ENCODE results near the gene TRAF4.

The TRAF4 gene, protein sequence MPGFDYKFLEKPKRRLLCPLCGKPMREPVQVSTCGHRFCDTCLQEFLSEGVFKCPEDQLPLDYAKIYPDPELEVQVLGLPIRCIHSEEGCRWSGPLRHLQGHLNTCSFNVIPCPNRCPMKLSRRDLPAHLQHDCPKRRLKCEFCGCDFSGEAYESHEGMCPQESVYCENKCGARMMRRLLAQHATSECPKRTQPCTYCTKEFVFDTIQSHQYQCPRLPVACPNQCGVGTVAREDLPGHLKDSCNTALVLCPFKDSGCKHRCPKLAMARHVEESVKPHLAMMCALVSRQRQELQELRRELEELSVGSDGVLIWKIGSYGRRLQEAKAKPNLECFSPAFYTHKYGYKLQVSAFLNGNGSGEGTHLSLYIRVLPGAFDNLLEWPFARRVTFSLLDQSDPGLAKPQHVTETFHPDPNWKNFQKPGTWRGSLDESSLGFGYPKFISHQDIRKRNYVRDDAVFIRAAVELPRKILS

DNA sequence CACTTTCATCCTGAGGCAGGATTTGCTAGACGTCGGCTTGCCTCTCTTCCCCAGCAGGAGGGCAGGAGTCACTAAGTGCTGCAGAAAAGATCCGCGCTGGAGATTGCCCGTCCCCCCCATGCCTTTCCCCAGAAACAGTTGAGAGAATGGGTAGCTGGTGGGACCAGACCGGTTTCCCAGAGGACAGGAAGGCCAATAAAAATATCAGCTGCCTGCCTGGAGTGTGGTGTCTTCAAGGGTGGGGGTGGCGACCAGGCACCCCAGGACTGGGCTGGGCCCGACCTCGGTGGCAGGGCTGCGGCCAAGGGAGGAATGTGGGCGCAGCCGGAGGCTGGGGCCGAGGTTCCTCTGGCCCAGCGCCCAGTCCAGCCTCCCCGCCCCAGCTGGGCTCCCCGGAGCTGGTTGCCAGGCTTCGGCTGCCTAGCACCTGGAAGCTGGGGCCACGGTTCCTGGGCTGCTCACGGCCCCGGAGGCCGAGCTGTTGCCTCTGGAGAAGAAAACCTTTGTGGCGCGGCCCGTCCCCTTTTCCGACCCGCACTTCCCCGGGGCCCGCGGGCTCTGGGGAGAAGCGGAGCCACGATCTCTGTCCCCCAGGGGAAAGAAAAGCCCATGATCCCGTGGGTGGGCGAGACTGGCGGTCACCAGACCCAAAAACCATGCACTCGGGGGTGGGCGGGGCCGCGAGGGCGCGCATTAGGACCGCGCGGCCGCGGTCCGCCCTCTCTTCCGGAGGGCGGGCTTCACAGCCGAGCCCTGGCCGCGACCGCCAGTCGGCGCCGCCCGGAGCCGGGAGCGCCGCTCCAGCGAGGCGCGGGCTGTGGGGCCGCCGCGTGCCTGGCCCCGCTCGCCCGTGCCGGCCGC, at the start of gene TRAF4:
Gene TRAF4, plus strand, starts transcription at position 769 of the 861 bp plus-strand sequence. CDS start 102 bp downstream, outside the sequence.
- DNase-seq, result peak; percentile 91

DNA sequence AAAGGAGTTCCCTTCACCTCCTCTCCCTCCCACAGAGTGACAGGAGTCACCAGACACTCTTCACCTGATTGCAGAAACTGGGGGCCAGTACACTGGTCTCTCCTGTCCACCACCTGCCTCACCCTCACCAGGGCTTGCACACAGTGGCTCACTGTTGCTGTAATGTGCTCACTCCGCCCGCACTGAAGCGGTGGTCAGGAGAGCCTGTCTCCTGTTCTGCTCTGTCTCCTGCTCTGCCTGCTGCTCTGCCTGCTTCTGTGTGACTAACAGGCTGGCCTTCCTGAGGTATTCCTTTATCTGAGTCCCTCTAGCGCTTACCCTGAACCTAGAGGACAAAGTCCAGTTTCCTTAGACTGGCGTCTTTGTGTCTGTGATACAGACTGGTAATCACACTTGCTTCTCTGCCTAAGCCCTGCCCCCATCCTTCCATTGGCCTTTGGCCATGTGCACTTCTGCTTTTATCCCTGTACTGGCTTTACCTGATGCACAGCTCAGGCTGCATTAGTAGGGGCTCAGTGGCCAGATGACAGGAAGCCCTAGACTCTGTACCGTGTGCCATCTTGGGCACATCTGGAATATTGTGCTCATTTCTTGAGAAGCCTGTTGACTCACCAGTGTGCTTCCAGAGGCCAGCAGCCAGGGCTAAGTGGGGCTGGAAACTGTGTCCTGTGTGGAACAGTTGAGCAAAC, 45.4 kb upstream of the TRAF4 start:
- no peak for DNase-seq

DNA sequence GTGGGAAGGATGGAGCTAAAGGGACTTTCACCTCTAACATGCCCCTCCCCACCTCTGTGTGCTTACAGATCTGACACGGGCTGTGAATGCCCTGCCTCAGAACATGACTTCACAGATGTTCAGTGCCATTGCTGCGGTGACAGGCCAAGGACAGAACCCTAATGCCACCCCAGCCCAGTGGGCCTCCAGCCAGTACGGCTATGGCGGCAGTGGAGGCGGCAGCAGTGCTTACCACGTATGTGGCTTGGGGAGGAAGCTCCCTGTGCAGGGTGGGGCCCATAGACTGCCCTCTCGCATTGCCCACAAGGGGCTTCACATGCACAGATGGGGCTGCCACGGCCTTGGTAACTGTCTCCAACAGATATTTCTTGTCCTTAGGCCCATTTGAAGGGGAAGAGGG, 43.5 kb upstream of the TRAF4 start:
- DNase-seq, result no peak

DNA sequence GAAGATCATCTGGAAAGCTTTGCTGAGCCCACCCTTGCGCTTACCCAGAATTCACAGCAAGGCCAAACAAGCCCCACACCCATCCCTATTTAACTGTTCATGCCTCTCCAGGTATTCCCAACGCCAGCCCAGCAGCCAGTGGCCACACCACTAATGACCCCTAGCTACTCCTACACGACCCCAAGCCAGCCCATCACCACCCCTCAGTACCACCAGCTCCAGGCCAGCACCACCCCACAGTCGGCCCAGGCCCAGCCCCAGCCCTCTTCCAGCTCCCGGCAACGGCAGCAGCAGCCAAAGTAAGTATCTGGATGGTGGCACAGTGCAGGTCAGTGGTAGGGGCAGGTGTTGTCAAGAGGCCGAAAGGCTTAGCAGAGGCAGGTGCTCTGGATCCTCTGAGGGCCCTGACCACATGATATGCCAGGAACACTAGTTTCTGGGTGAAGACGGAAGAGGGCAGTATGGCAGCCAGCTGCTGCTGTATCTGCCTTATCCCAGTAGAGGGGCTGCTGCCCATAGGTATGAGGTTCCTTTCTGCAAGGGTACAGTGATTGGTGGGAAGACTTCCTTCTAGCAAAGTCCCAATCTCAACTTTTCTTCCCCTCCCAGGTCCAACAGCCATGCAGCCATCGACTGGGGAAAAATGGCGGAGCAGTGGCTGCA, 42.9 kb upstream of the TRAF4 start:
- no peak for DNase-seq

DNA sequence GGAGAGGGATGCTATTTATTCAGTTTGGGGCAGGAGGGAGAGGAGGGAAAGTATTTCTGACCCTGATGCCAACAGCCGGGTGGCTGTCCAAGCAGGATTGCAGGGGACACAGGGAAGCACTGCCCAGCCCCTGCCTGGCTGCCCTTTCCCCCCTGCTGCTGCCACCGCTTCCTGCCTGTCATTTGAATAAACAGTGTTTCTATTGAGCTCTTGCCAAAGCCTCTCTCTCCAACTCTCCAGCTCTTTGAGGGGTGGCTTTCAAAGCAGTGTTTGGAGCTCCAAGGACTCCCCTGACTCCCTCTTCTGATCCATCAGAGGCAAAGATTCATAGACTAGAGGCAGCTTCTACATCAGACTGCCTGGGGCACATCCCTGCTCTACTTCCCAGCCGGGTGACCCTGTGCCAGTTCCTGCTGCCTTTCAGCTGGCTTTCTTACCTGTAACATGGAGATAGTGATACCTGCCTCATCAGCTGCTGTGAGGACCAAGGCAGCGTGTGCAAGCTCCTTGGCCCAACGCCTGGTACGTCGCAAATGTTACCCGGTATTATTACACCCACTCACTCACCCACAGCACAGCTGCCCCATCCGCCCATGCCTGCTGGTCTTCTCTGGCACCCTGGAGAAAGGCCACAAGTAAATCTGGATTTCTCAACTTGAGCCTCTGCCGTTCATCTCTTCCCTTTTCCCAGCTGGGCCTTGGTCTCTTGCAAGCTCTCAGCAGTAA, 41.6 kb upstream of the TRAF4 start:
- no peak for DNase-seq

DNA sequence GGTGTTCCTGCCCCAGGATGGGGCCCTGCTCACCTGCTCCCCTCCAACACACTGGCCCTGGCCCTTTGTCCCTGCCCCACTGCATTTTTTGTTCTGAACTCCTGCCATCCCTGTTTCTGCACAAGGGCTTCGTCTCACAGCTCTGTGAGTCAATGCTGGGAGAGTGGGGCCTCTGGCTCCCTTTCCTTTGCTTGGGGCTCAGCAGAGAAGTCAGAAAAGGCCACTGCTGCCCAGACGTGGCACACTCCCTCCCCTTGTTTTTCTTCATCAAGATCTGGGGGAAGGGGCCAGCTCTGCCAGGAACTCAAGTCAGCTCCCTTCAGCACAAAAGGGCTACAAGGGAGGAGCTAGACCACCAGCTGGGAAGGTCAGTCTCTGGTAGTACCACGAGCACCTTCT, 41.1 kb upstream of the TRAF4 start:
- no peak for DNase-seq

DNA sequence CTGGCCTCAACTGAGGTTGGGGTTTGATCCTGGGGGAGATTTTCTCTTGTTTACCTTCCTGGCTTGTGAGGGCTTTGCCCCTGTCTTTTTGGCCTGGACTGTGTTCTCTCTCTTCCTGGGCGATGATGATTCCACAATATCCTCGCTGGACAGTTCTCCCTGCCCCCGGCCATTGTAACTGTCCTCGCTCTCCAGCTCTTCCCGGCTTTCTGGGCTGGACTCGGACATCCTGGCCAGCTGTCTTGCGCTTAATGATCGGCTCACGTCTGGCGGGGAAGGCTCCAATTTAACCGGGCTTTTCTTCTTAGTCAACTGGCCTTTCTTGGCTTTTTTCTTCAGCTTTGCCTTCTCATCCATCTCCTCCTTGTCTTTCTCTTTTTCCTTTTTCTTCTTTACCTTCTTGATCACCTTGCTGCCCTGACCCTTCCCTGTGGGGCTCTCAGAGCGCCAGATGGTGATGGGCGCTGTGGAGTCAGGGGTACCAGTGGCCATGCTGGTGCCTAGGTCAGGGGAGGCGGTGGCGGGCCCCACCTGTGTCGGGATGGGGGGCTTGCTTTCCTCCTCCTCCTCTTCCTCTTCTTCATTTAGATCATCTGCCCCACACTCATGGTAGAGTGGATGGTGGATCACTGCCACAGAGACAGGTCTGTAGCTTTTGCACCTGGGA, 40.1 kb upstream of the TRAF4 start:
- DNase-seq, result no peak

DNA sequence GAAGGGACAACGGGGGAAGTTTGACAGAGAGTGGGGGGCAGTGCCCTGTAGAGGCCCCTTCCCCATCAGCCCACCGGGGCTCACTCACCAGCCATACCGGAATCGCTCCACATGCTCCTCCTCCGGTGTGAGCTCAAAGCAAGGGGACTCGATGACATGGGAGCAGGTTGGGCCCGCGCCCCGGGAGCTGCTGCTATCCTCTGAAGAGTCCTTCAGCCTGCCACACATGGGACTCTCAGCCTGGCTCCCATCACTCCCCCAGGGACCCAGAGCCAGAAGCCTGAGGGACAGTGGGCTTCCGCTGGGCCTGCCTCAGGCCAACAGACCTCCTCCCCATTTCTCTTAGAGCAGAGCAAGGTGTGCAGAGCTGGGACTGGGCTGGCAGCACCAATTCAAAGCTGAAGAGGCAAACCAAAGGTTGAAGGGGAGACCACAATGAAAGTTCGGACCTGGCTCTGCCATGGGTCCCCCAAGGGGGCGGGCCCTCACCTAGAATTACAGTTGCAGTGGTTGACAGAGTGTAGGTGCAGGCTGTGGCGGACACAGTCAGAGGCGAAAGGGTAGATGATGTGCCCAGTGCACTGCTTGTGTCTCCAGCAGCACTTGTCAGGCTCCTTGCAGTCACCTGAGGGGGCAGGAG, 39.5 kb upstream of the TRAF4 start:
- DNase-seq, result no peak

DNA sequence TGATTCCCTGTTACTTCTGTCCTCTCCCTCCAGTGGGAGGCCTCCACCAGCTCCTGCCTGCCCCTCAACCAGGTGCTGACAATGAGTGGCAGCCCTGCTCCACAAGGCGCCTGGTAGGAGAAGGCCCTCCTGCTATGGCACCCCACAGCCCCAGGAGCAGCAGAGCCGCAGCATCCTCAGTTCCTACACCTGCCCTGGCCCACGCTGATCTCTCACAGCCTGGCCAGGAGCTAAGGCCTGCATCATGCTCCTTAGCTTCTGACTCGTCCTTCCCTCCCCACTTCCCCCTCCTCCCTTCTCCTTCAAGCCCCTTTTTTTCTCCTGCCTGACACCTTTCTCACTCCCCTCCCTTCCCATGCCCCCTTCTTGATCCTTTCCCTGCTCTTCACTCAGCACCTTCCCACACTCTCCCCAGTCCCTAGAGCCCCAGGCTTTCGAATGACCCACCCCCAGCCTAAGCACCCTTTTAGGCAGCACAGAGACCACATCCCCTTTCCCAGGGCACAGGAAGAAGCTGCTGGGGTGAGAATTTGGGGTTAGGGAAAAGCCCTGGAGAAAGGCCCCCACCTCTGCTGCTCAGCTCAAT, 38.6 kb upstream of the TRAF4 start:
- no peak for DNase-seq

DNA sequence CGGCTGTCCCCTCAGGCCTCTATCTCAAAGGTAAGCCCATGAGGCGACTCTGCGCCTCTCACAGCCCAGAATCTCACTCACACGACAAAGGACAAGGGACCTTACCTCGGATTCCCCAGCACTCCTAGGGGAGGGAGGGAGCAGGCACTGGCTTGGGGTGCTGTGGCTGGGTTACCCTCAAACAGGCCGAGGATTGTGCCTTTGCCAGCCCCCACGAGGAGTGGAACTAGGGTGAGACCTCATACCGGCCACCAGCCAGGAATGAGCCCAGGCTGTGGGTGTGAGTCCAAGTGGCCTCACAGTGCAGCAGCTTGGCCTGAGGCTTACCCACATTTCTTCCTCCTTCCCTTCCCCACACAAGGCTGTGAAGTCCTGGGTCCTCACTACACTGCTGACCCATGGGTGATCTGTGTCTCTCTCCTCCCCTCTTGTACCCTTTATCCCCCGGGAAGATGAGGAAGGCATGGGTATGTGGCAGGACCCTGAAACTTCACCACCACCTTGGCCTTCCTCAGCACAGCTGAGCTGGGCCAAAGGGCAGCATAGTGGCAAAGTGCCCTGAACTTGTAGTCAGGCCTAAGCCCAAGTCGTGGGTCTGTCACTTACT, 38.0 kb upstream of the TRAF4 start:
- DNase-seq, result no peak

DNA sequence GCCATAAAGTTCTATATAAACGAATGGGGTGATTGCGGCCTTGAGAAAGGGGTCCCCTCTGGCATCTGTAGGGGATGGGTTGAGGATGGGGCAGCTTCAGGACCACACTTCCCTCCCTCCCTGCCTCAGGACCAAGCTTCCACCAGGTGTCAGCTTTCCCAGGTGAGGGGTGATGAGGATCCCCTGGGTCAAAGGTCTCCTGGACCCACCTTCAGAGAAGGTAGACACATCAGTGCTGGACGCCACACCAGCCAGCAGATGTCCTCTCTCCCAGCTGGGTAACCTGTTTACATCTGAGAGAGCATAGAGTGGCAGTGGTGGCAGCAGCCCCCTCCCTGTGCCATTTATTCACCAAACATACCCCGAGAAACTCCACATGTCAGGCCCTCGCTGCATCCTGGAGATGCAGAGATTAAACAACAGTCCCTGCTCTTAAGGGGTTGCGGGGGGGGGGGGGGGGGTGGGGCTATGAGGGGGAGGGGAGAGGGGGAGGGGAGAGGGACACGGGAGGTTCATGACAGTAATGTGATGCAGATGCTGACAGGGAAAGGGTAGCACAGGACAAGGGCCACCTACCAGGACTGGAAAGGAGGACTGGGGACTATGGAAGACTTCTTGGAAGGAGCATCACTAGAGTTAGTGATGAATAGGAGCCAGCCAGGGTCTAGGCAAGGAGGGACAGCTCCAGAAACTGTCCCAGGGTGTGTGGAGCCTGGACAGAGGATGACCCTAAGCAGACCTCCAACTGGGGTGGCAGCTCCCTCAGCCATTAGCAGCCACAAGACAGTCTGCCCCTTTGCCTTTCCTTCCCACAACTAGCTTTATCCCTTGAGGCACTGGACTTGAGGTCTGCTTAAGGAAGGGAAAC, 37.1 kb upstream of the TRAF4 start:
- no peak for DNase-seq

DNA sequence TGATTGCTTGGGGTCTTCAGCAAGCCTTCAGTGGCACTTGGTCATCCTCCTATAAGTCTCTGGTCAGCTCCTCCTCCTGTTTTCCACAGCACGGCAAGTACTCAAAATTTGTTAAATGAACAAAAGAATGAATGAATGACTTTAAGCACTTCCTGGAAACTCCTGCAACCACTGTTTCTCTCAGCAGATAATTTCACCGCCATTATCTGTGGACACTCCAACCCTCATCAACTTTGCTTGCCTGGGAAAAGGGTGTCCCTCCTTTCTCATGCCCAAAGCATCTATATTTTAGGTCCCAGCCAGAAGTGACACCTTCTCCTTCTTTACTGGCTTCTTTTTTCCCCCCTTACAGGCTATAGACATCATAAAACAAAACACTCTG, 36.5 kb upstream of the TRAF4 start:
- no peak for DNase-seq

DNA sequence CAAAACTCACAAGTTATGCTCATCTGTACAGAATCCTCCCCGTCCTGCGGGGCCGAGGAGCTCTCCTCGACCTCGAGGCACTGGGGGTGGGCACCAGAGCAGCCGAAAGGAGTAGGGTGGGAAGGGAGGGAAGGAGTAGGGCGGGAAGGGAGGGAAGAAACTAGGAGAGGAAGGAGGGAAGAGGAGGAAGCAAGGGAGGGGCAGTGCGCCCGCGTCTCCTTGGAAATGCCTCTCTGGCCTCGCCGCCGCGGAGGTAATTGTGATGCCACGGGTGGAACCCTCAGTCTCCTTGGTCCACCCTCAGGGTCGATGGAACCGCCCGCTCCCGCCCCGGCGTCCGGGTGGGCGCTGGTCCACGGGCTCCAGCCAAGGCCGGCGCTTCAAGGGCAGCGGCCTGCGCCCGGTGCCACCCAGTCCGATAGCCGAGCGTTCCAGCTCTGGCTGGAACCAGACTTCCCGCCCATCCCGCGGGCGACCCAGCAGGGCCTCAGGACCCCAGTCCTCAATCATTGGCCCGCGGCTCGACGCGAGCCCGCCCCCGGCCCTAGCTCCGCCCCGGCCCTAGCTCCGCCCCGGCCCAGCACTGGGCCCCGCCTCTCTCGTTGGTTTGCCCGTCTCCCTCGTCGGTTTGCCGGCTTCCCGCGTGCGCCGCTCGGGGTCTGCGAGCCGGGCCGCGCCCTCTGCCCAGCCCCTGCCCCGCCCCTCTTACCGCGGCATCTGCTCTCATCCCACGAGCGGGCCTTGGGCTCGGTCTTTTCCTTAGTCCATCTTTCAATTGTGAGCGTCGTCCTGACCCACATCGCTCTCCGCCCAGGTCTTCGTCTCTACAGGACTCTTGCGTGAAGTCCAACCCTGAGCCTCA, 32.7 kb upstream of the TRAF4 start:
- DNase-seq, result peak; percentile 77

DNA sequence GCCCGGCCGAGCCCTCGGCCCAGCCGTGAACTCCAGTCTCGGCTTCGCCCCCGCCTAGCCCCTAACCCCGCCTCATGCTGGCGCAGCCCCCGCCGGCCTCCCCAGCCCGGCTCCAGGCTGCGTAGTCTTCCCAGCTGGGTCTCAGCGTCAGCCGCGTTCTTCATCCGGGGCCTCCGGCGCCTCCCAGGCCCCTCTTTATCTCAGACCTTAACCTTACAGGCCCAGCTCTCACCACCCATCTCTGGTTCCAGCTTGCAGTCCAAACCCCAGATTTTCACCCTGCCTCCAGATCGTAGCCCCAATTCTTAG, 32.1 kb upstream of the TRAF4 start, which contains the start of gene PROCA1:
Gene PROCA1, minus strand, starts transcription at position 166 of the 309 bp plus-strand sequence. CDS start 228 bp downstream, outside the sequence.
- no peak for DNase-seq

DNA sequence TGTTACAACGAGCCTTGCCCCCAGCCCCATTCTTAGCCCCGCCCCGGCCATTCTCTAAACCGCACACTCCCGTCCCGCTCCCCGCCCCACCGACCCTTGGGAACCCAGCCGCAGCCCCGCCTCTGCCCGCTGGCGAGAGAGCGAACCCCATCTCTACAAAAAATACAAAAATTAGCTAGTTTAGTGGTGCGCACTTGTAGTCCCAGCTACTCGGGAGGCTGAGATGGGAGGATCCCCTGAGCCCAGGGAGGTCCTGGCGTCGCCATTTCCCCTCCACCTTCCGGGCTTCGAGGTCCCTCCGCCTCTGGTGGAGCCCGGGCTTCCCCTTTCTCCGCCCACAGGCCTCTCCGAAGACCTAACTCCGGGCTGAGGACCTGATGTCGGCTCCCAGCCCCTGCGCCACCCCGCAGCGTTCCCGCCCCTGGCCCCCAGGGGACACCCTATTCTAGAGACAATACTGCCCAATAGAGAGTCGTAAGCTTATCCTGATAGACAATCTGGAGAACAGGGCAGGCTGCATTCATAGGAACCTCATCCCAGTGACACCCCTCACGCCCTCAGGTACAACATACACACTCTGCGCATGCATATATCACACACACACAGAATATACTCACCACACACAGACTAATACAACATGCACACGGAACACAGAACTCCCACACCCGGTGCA, 31.6 kb upstream of the TRAF4 start:
- DNase-seq, result no peak

DNA sequence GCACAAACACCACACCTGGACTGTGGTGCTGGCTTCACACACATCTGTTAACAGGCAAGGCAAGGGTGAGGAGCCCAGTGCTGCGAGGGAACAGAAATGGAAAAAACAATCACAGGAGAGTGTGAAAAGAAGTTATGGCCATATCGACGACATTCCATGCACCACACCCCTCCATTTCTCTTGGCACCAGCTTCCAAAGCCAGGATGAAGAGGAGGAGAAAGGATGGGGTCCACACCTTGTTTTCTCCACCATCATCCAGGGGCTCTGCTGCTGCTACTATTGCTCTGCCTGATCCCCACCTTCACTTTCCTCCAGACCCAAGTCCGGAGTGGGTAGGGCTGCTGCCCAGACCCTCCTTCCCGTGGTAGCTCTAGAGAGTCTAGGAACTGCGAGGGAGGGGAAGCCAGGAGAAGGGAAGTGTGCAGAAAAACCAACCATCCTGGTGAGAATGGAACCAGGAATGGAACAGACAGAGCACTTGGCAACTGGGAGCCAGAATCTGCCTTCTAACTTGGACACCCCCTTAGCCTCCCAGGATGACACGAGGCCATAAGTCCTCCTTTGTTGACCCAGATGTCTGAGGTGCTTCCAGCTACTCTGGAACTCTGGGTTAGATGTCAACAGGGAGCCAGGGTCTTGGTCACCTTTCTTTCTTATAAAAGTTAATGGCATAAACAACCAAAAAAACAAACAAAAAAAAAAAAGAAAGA, 31.0 kb upstream of the TRAF4 start:
- no peak for DNase-seq

DNA sequence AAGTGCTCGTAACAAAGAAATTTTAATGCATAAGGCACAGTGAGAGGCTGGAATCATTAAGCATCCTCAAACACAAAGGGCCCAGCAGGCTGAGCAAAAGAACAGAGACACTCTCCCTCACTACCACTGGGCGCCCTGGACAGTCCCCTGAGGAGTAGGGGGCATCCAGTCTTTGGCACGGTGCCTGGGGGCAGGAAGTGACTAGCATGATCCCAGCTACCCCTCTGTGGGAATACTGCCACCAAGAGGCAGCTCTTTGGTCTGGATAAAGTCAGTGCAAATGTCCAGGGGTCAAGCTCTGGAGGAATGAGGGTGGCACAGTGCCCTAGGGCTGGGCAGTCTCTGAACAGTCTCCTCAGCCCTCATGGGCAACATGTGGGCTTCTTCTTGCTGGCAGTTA, 29.5 kb upstream of the TRAF4 start:
- no peak for DNase-seq
